Keratinocyte (primary cell): ENCODE data around the gene PRR36. TPM values are rescaled to one million over a fixed set of nuclear protein-coding genes. Genes with fewer than 3 reads are reported as not detected.

Experiments
- DNase-seq: peaks from one replicate; pipeline ENCODE4 v3.0.0-alpha.2; 2011; ENCODE audit warnings: low read depth, missing footprints, low spot score
- FAIRE-seq: peaks from 2 replicates; lab custom pipeline; 2011; peaks lifted over from hg19 to GRCh38; lab: Jason Lieb, UNC
- H2AFZ ChIP-seq: 2 replicates; pipeline ENCODE4 v1.6.0; 2012; ENCODE audit warnings: low read length, control low read depth, inconsistent platforms; ENCODE audit not compliant: control insufficient read depth
- H3K27ac ChIP-seq: 2 replicates; pipeline ENCODE4 v1.5.1; 2011; ENCODE audit warnings: low read length; ENCODE audit not compliant: control insufficient read depth, insufficient read depth
- H3K27me3 ChIP-seq: 3 replicates; pipeline ENCODE4 v1.6.0; 2011; ENCODE audit warnings: low read length; ENCODE audit not compliant: control insufficient read depth, insufficient read depth; ENCODE audit errors: extremely low read depth
- H3K36me3 ChIP-seq, 2 experiments: 2 replicates in 1 of 2; 3 replicates in 1 of 2; pipeline ENCODE4 v1.5.1; 2011; ENCODE audit warnings: low read length in 2 of 2, mild to moderate bottlenecking in 1 of 2; ENCODE audit not compliant: control insufficient read depth in 2 of 2, insufficient read depth in 2 of 2; ENCODE audit errors: extremely low read depth in 1 of 2
- H3K4me1 ChIP-seq: 3 replicates; pipeline ENCODE4 v1.5.1; 2011; ENCODE audit warnings: low read length; ENCODE audit not compliant: control insufficient read depth, insufficient read depth; ENCODE audit errors: extremely low read depth
- H3K4me2 ChIP-seq: 3 replicates; pipeline ENCODE4 v1.6.0; 2011; ENCODE audit warnings: low read depth, low read length; ENCODE audit not compliant: control insufficient read depth, insufficient read depth; ENCODE audit errors: extremely low read depth
- H3K4me3 ChIP-seq, 3 experiments: fragments of 200-600 bp in 1 of 3; sonication (generic) in 1 of 3; 2 replicates in 2 of 3; 3 replicates in 1 of 3; pipeline ENCODE4 v1.5.1; 2011 to 2016; ENCODE audit warnings: low read length in 3 of 3, mild to moderate bottlenecking in 3 of 3, control low read depth in 2 of 3, inconsistent platforms in 1 of 3, low read depth in 1 of 3, mixed read lengths in 1 of 3, mixed run types in 1 of 3, moderate library complexity in 1 of 3; ENCODE audit not compliant: control insufficient read depth in 2 of 3, insufficient read depth in 2 of 3; ENCODE audit errors: extremely low read depth in 1 of 3
- H3K79me2 ChIP-seq: 2 replicates; pipeline ENCODE4 v1.6.0; 2012; ENCODE audit warnings: low read length; ENCODE audit not compliant: control insufficient read depth, insufficient read depth
- H3K9ac ChIP-seq: 3 replicates; pipeline ENCODE4 v1.6.0; 2011; ENCODE audit warnings: low read length; ENCODE audit not compliant: control insufficient read depth, insufficient read depth; ENCODE audit errors: extremely low read depth
- H3K9me1 ChIP-seq: 3 replicates; pipeline ENCODE4 v1.6.0; 2011; ENCODE audit warnings: low read length; ENCODE audit not compliant: control insufficient read depth, insufficient read depth; ENCODE audit errors: extremely low read depth
- H3K9me3 ChIP-seq: 2 replicates; pipeline ENCODE4 v1.5.1; 2012; ENCODE audit warnings: low read depth, low read length; ENCODE audit not compliant: control insufficient read depth
- H4K20me1 ChIP-seq: 3 replicates; pipeline ENCODE4 v1.6.0; 2011; ENCODE audit warnings: low read length; ENCODE audit not compliant: control insufficient read depth, insufficient read depth; ENCODE audit errors: extremely low read depth
- CTCF ChIP-seq, 3 experiments: IDR thresholded peaks in 1 of 3; conservative IDR thresholded peaks in 1 of 3; optimal IDR thresholded peaks in 1 of 3; 2 replicates in 2 of 3; 3 replicates in 1 of 3; pipeline versions ENCODE3 to v1.5.1; 2011; ENCODE audit warnings: low read length in 3 of 3, mild to moderate bottlenecking in 3 of 3, moderate library complexity in 2 of 3, control low read depth in 1 of 3, inconsistent platforms in 1 of 3; ENCODE audit not compliant: insufficient read depth in 2 of 3; ENCODE audit errors: extremely low read depth in 1 of 3
- EZH2 ChIP-seq: IDR thresholded peaks from one replicate; pipeline ENCODE4 v1.6.1; 2012; ENCODE audit warnings: inconsistent platforms, mild to moderate bottlenecking, low read length, moderate library complexity
- dilution Hi-C: fragments of 300-500 bp; cut with MboI; formaldehyde crosslinking; loops from one replicate; pipeline ENCODE4 v1.7.0; 2020; ENCODE audit warnings: low sequenced_read_pairs; ENCODE audit not compliant: extremely low pct_ligation_motif_present
- polyA plus RNA-seq, 5 experiments: library from polyadenylated mRNA; depleted of rRNA in 3 of 5; stranded (reverse) in 3 of 5; stranded (forward) in 1 of 5; unstranded in 1 of 5; fragments of >200 nt; gene quantifications; 1 replicate in 1 of 5; 2 replicates in 3 of 5; 3 replicates in 1 of 5; pipeline versions ENCODE4 v1.2.1 to v1.2.3, GENCODE V29; 2011 to 2012; ENCODE audit warnings: missing spikeins in 2 of 5, low read depth in 1 of 5, low replicate concordance in 1 of 5

Gene PRR36
- polyA plus RNA-seq, 1 donor (not counting 4 experiments of a cell fraction or from before 2014, with no cell fraction given), result not detected

GRCh38 chr19:7921302-7921966 is 47.2 kb upstream of the PRR36 start:
- peaks cover 18% of the 10 kb centered on the region for H3K4me1 ChIP-seq

GRCh38 chr19:7920519-7921301 is 46.5 kb upstream of the PRR36 start:
- Histone ChIP-seq H3K27me3 (peaks cover 22% of the 10 kb centered on the region), H3K4me3 (peak overlapping the region; percentile 71 to 90 (median 90)), H4K20me1 (no peaks in the 10 kb centered on the region), H3K79me2 (no peaks in the 10 kb centered on the region), H3K4me2 (peak overlapping the region; percentile 99), H3K27ac (peak overlapping the region; percentile 76), H3K9me1 (no peaks in the 10 kb centered on the region), H3K36me3 (peaks cover 4 to 5% of the 10 kb centered on the region in 2 experiments), H3K9me3 (no peaks in the 10 kb centered on the region), H2AFZ (peak overlapping the region; percentile 82), H3K4me1 (peaks cover 18% of the 10 kb centered on the region), H3K9ac (peak overlapping the region; percentile 75)
- TF ChIP-seq EZH2, result no peak
- TF ChIP-seq CTCF (optimal IDR thresholded peaks at IDR 0.05 in 1 of 3, IDR thresholded peaks at IDR 0.05 in 1 of 3, conservative IDR thresholded peaks at IDR 0.05 in 1 of 3; ENCODE audit: extremely low read depth in 1 of 3, insufficient read depth in 2 of 3, low read length in 3 of 3), result no peak
- DNase-seq, result peak; percentile 96
- FAIRE-seq, result peak; percentile 36
- dilution Hi-C loops, result no loop called here

More at GRCh38 chr19:7921302-7921966, 47.2 kb upstream of the PRR36 start:
- no peak for FAIRE-seq
- peak overlapping the region; percentile 75 for H3K9ac ChIP-seq
- no peaks in the 10 kb centered on the region for H4K20me1 ChIP-seq
- H3K36me3 ChIP-seq, result peaks cover 4 to 5% of the 10 kb centered on the region in 2 experiments
- no peak for DNase-seq
- H3K4me2 ChIP-seq, result peak overlapping the region; percentile 93
- H3K4me3 ChIP-seq, result peak overlapping the region; percentile 40 to 78 (median 70)
- H3K27me3 ChIP-seq, result peaks cover 15% of the 10 kb centered on the region
- H3K9me3 ChIP-seq, result no peaks in the 10 kb centered on the region
- no peaks in the 10 kb centered on the region for H3K79me2 ChIP-seq
- TF ChIP-seq CTCF (optimal IDR thresholded peaks at IDR 0.05 in 1 of 3, IDR thresholded peaks at IDR 0.05 in 1 of 3, conservative IDR thresholded peaks at IDR 0.05 in 1 of 3; ENCODE audit: extremely low read depth in 1 of 3, insufficient read depth in 2 of 3, low read length in 3 of 3), result no peak
- TF ChIP-seq EZH2, result no peak
- peak overlapping the region; percentile 68 for H2AFZ ChIP-seq
- H3K9me1 ChIP-seq, result no peaks in the 10 kb centered on the region
- dilution Hi-C loops, result no loop called here
- peak overlapping the region; percentile 76 for H3K27ac ChIP-seq
